Suppressor macrophage treated with lipopolysaccharide for 1 hour (primary cell): Measurements from ENCODE around the gene SLC49A3.
"Not testable (repeated sequence)": the region's sequence is repeated elsewhere in the genome, so short reads cannot be mapped to it uniquely, and the experiment has no call there.

Source experiments
- DNase-seq, 3 donors: peaks; one replicate each; pipeline ENCODE4 v3.0.0-alpha.2; 2020 to 2022

Gene SLC49A3

GRCh38 chr4:721261-722168 is 32.6 kb upstream of the SLC49A3 start:
- DNase-seq = peak in 2 of 3 donors; percentile 19 to 23

- DNase-seq = no peak
Observed at GRCh38 chr4:720111-720860, 31.3 kb upstream of the SLC49A3 start.

- no peak for DNase-seq
Observed at GRCh38 chr4:718460-718859, 29.5 kb upstream of the SLC49A3 start.

GRCh38 chr4:717601-718320 is 28.8 kb upstream of the SLC49A3 start:
- DNase-seq = no peak

- no peak for DNase-seq
Observed at GRCh38 chr4:714087-714486, 25.1 kb upstream of the SLC49A3 start.

GRCh38 chr4:712916-713632 is 24.1 kb upstream of the SLC49A3 start:
- DNase-seq = no peak

- no peak for DNase-seq
Observed at GRCh38 chr4:712093-712492, 23.1 kb upstream of the SLC49A3 start.

- no peak for DNase-seq
Observed at GRCh38 chr4:710916-711315, 22.0 kb upstream of the SLC49A3 start.

GRCh38 chr4:710116-710515 is 21.2 kb upstream of the SLC49A3 start:
- DNase-seq = no peak

- no peak for DNase-seq
Observed at GRCh38 chr4:709348-709747, 20.4 kb upstream of the SLC49A3 start.

- no peak for DNase-seq
Observed at GRCh38 chr4:708631-708933, 19.6 kb upstream of the SLC49A3 start.

GRCh38 chr4:707929-708630 is 19.1 kb upstream of the SLC49A3 start:
- no peak for DNase-seq

GRCh38 chr4:706834-707598 is 18.1 kb upstream of the SLC49A3 start:
- DNase-seq = no peak

GRCh38 chr4:706083-706633 is 17.2 kb upstream of the SLC49A3 start:
- DNase-seq = not testable (repeated sequence)

- peak; percentile 98 to 100 (median 99) for DNase-seq
Observed at GRCh38 chr4:705278-706082, 16.5 kb upstream of the SLC49A3 start, which contains the start of gene PCGF3. Gene PCGF3 (plus strand): TSS chr4:705832. CDS start chr4:733681, 27,849 bp downstream.

GRCh38 chr4:704971-705277 is 16.0 kb upstream of the SLC49A3 start:
- DNase-seq = no peak

GRCh38 chr4:704198-704891 is 15.4 kb upstream of the SLC49A3 start:
- no peak for DNase-seq

GRCh38 chr4:703336-704197 is 14.6 kb upstream of the SLC49A3 start:
- no peak for DNase-seq

- DNase-seq = no peak
Observed at GRCh38 chr4:702618-703048, 13.7 kb upstream of the SLC49A3 start.
